HG03460 (cell line): ENCODE measurements around the gene IGF2BP1.
"Not testable (repeated sequence)": the region's sequence is repeated elsewhere in the genome, so short reads cannot be mapped to it uniquely, and the experiment has no call there.

Experiments used
- ATAC-seq: cut with Tn5 transposase; IDR thresholded peaks from one replicate; pipeline ENCODE4 v1.9.1; 2021; ENCODE audit not compliant: unreplicated experiment

The IGF2BP1 gene

DNA sequence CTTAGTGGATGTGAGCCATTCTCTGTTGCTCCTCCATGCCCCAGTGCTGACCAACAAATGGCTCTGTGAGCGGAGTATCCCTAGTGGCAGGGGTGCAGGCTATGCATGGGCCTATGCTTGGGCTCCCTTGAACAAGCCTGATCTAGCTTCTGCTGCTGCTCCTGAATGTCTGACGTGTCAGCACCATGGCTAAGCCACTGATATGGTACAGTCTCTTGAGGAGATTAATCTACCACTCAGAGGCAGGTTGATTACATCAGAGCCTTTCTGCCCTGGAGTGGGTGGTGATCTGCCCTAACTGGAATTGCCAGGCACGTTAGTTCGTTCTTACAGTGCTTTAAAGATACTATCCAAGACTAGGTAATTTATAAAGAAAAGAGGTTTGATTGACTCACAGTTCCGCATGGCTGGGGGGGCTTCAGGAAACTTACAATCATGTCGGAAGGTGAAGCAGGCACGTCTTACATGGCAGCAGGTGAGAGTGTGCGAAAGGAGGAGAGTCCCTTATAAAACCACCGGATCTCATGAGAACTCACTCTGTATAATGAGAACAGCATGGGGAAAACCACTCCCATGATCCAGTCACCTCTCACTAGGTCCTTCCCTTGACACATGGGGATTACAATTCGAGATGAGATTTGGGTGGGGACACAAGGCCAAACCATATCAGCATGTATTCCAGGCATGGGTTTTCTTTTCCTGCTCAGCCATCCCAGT is 93.9 kb downstream of the IGF2BP1 start:
- ATAC-seq = no peak

DNA sequence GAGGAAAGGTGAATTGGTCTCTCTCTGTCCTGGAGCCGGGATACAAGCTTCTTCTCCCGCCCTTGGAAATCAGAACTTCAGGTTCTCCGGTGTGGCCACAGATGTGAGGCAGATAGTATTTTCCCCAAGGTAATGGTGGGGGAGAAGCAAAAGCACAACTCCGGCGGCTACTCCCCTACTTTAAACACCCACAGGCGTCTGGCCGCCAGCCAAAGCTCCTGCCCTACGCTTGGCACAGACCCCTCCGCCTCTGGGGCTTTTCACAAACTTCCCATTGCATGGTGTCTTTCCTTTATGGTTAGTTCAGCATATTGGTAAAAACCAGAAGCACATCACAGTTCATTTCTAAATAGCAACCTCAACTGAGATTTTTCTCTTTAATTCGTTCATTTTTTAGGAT is 95.9 kb downstream of the IGF2BP1 start:
- no peak for ATAC-seq

DNA sequence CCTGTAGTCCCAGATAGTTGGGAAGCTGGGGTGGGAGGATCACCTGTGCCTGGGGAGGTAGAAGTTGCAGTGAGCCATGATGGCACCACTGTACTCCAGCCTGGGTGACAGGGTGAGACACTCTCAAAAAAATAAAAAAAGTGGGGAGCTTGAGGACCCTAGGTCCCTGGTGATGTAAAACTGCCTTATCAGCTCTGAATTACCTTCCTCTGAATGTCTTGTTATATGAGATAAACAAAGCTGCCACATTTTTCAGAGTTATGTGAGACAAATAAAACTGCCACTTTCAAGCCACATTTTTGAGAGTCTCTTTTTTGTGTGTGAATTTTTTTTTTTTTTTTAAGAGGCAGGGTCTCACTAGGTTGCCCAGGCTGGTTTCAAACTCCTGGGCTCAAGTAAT is 103.4 kb downstream of the IGF2BP1 start:
- ATAC-seq = no peak

DNA sequence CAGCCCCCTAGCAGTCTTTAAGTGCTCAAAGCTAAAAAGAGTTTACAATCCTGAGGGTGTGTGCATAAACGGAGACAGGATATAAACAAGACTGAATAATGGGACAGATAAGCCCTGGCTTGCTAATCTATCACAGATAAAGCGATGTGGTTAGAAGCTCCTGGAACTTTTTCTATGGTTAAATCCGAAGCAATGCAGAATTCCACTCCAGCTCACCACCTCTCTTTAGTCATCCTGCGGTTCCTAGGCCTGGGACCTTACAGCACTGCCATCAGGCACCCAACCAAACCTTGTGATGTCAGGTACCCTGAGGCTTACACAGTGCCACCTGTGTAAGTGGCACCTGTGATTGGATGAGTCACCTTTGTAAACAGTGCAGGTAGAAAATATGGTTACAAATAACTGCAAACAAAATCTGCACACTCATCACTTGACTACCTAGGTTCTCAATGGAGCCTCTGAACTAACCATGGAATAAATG is 103.9 kb downstream of the IGF2BP1 start:
- no peak for ATAC-seq

DNA sequence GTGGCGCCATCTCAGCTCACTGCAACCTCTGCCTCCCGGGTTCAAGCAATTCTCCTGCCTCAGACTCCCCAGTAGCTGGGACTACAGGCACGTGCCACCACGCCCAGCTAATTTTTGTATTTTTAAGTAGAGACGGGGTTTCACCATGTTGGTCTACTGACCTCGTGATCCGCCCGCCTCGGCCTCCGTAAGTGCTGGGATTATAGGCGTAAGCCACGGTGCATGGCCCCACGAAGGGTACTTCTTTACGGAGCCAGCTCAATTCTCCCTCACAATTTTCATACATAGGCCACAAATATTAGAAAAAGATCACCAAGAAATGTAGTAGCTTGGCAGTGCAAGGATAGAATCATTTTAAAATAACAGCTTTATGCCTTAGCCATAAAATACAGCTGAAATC is 106.2 kb downstream of the IGF2BP1 start:
- ATAC-seq = not testable (repeated sequence)

DNA sequence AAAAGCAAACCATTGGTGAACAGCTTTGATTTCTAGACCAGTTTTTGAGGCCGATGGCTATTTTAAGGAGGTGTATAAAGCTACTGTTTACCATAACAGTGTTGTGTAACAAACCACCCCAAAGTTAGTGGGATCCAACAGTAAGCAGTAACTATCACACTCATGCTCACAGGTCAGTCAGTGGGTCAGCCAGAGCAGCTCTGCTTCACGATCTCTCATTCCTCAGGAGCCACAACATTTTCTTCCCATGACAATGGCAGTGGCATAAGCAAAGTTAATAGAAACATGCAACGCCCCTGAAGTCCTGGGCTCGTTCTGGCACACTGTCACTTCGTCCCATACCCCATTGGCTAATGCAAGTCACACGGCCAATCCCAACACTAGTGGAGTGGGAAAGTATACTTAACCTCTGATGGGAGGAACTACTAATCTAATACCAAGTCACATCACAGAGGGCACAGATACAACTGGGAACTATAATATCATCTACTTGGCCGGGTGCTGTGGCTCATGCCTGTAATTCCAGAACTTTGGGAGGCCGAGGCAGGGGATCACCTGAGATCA is 107.4 kb downstream of the IGF2BP1 start:
- ATAC-seq = no peak
